Measurements from ENCODE around the gene CCDC127. TPM values are rescaled to one million over a fixed set of nuclear protein-coding genes. Genes with fewer than 3 reads are reported as not detected.

The CCDC127 gene
- total RNA-seq, 1 donor from 2014 or later, result 8.8 TPM

DNA sequence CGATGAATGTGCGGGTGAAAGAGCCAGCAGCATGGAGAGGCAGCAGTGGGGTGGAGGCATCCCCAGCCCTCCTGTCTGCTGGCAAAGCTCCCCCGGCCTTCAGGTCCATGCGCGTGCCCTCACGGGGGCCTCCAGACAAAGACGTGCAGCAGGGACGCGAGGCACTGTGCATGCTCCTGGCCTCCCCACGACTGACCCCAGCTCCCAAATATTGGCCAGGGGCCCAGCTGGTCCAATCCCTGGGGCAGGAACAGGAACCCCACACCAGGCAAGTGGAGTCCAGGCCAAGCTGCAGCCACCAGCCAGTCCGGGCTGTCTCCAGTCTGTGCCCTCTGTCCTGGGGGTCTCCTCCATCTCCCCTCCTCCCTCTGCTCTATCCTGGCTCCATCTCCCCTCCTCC lies 60.2 kb downstream of the CCDC127 start:
- no peaks in the 10 kb centered on the region for H3K9me3 ChIP-seq (ENCODE audit: insufficient read depth, low read depth, low read length)
- H3K4me2 ChIP-seq (ENCODE audit: low read length), result no peak overlapping the region
- H4K20me1 ChIP-seq (ENCODE audit: insufficient read depth, low read length), result no peaks in the 10 kb centered on the region
- no peaks in the 10 kb centered on the region for H3K79me2 ChIP-seq (ENCODE audit: insufficient read depth, low read length)
- H2AFZ ChIP-seq (ENCODE audit: low read depth, low read length), result no peak overlapping the region
- no peak overlapping the region for H3K27ac ChIP-seq (ENCODE audit: low read depth, low read length)
- peaks cover 24% of the 10 kb centered on the region for H3K27me3 Mint-ChIP-seq (ENCODE audit: low read depth, unreplicated experiment)
- peaks cover 21% of the 10 kb centered on the region for H3K4me1 Mint-ChIP-seq (ENCODE audit: low read depth, unreplicated experiment)
- peaks cover 57% of the 10 kb centered on the region for H3K4me1 ChIP-seq (ENCODE audit: insufficient read depth, low read length)
- H3K27ac Mint-ChIP-seq (ENCODE audit: unreplicated experiment), result no peak overlapping the region
- no peak overlapping the region for H3K4me3 Mint-ChIP-seq (ENCODE audit: unreplicated experiment)
- H3K27me3 ChIP-seq (ENCODE audit: insufficient read depth, low read length), result no peaks in the 10 kb centered on the region
- DNase-seq (ENCODE audit: low read depth), result no peak
- peaks cover 6% of the 10 kb centered on the region for H3K36me3 ChIP-seq (ENCODE audit: insufficient read depth, low read length)
- H3K9me3 Mint-ChIP-seq (ENCODE audit: unreplicated experiment), result no peaks in the 10 kb centered on the region
- FAIRE-seq, result no peak
- H3K36me3 Mint-ChIP-seq (ENCODE audit: low read depth, unreplicated experiment), result peaks cover 9% of the 10 kb centered on the region
- no peak overlapping the region for H3K9ac ChIP-seq (ENCODE audit: low read length)
- TF ChIP-seq CTCF (IDR thresholded peaks at IDR 0.05; ENCODE audit: insufficient read depth, low read depth, low read length) (no peak), EZH2 (IDR thresholded peaks at IDR 0.05; ENCODE audit: insufficient read depth, low read length) (no peak)
- no peak overlapping the region for H3K4me3 ChIP-seq (ENCODE audit: insufficient read depth, low read depth, low read length)

- Histone ChIP-seq H4K20me1 (ENCODE audit: insufficient read depth, low read length) (no peaks in the 10 kb centered on the region), H3K9ac (ENCODE audit: low read length) (no peak overlapping the region), H3K79me2 (ENCODE audit: insufficient read depth, low read length) (no peaks in the 10 kb centered on the region), H2AFZ (ENCODE audit: low read depth, low read length) (no peak overlapping the region), H3K4me3 (ENCODE audit: insufficient read depth, low read depth, low read length) (no peak overlapping the region), H3K27ac (ENCODE audit: low read depth, low read length) (no peak overlapping the region), H3K4me2 (ENCODE audit: low read length) (no peak overlapping the region), H3K4me1 (ENCODE audit: insufficient read depth, low read length) (peaks cover 59% of the 10 kb centered on the region), H3K9me3 (ENCODE audit: insufficient read depth, low read depth, low read length) (no peaks in the 10 kb centered on the region), H3K27me3 (ENCODE audit: insufficient read depth, low read length) (no peaks in the 10 kb centered on the region), H3K36me3 (ENCODE audit: insufficient read depth, low read length) (peaks cover 6% of the 10 kb centered on the region)
- no peak overlapping the region for H3K4me3 Mint-ChIP-seq (ENCODE audit: unreplicated experiment)
- H3K4me1 Mint-ChIP-seq (ENCODE audit: low read depth, unreplicated experiment), result peaks cover 22% of the 10 kb centered on the region
- H3K27ac Mint-ChIP-seq (ENCODE audit: unreplicated experiment), result no peak overlapping the region
- FAIRE-seq (no peak), DNase-seq (ENCODE audit: low read depth) (no peak)
- H3K27me3 Mint-ChIP-seq (ENCODE audit: low read depth, unreplicated experiment), result peaks cover 24% of the 10 kb centered on the region
- no peak for TF ChIP-seq CTCF (IDR thresholded peaks at IDR 0.05; ENCODE audit: insufficient read depth, low read depth, low read length)
- no peak for TF ChIP-seq EZH2 (IDR thresholded peaks at IDR 0.05; ENCODE audit: insufficient read depth, low read length)
- peaks cover 9% of the 10 kb centered on the region for H3K36me3 Mint-ChIP-seq (ENCODE audit: low read depth, unreplicated experiment)
- H3K9me3 Mint-ChIP-seq (ENCODE audit: unreplicated experiment), result no peaks in the 10 kb centered on the region
Measured at GRCh38 chr5:157126-157715, 60.7 kb downstream of the CCDC127 start.

DNA sequence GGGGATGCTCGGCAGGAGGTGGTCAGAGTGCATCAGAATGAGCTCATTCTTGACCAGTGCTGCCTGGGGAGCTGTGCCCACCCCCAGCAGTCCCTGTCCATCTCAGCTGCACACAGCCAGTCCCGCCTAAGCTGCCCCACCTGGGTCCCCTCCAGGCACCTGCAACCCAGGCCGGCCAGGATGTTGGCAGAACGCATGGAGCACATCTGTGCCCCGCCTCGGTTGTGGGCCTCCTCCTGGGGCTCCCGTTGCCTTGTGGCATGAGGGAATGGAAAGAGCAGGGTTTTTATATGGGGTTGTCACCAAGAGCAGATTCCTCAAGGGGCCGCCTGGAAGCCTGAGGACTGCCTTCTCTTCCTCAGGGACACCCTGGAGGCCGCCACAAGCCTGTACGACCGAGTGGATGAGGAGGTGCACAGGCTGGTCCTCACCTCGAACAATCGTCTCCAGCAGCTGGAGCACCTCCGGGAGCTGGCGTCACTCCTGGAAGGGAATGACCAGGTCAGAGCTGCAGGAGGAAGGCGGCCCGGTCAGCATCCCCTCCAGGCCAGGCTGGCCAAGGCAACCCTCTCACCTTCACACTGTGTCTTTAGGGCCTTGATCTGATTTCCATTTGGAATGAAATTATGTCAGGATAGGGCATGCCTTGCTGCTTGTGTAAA lies 61.4 kb downstream of the CCDC127 start:
- Mint-ChIP-seq H3K4me1 (ENCODE audit: low read depth, unreplicated experiment) (peaks cover 22% of the 10 kb centered on the region), H3K27ac (ENCODE audit: unreplicated experiment) (no peak overlapping the region), H3K9me3 (ENCODE audit: unreplicated experiment) (no peaks in the 10 kb centered on the region), H3K4me3 (ENCODE audit: unreplicated experiment) (no peak overlapping the region), H3K27me3 (ENCODE audit: low read depth, unreplicated experiment) (peaks cover 23% of the 10 kb centered on the region), H3K36me3 (ENCODE audit: low read depth, unreplicated experiment) (peaks cover 9% of the 10 kb centered on the region)
- FAIRE-seq, result no peak
- no peak overlapping the region for H3K27ac ChIP-seq (ENCODE audit: low read depth, low read length)
- TF ChIP-seq CTCF (IDR thresholded peaks at IDR 0.05; ENCODE audit: insufficient read depth, low read depth, low read length) (no peak), EZH2 (IDR thresholded peaks at IDR 0.05; ENCODE audit: insufficient read depth, low read length) (no peak)
- H3K4me1 ChIP-seq (ENCODE audit: insufficient read depth, low read length), result peaks cover 59% of the 10 kb centered on the region
- DNase-seq (ENCODE audit: low read depth), result no peak
- no peak overlapping the region for H3K4me2 ChIP-seq (ENCODE audit: low read length)
- peaks cover 6% of the 10 kb centered on the region for H3K36me3 ChIP-seq (ENCODE audit: insufficient read depth, low read length)
- no peak overlapping the region for H3K9ac ChIP-seq (ENCODE audit: low read length)
- no peaks in the 10 kb centered on the region for H3K79me2 ChIP-seq (ENCODE audit: insufficient read depth, low read length)
- no peaks in the 10 kb centered on the region for H3K9me3 ChIP-seq (ENCODE audit: insufficient read depth, low read depth, low read length)
- H4K20me1 ChIP-seq (ENCODE audit: insufficient read depth, low read length), result no peaks in the 10 kb centered on the region
- H2AFZ ChIP-seq (ENCODE audit: low read depth, low read length), result no peak overlapping the region
- H3K4me3 ChIP-seq (ENCODE audit: insufficient read depth, low read depth, low read length), result no peak overlapping the region
- no peaks in the 10 kb centered on the region for H3K27me3 ChIP-seq (ENCODE audit: insufficient read depth, low read length)
